Right ventricle myocardium superior (tissue), 1 donor: Measurements from ENCODE around the gene MMP7. TPM values are rescaled to one million over a fixed set of nuclear protein-coding genes. Genes with fewer than 3 reads are reported as not detected.

ENCODE experiments used
- ATAC-seq: fragments of 200-7000 bp; cut with Tn5 transposase; one replicate; pipeline ENCODE4 v1.9.1; 2020; ENCODE audit warnings: mild to moderate bottlenecking; ENCODE audit not compliant: poor library complexity
- DNase-seq: peaks from one replicate; pipeline ENCODE4 v3.0.0-alpha.2; 2020
- intact Hi-C: fragments of 100-400 bp; cut with DNase I; formaldehyde crosslinking; loops from one replicate; pipeline ENCODE4 v1.11.2; 2022
- long read RNA-seq: library from polyadenylated mRNA; unstranded; transcript quantifications from one replicate; pipeline ENCODE4 v2.0.0, GENCODE V29; 2021
- total RNA-seq: library from RNA; stranded (reverse); fragmentation: NEBNext Ultra II Directional; extraction: Animal tissue kit (Norgen Biotek cat#: 25700); gene quantifications from one replicate; pipeline ENCODE4 v1.2.1, GENCODE V29; 2021
- donor health status: DM: no; HTN: yes; CAD: no; lungs with severe emphysema.

MMP7 gene, protein sequence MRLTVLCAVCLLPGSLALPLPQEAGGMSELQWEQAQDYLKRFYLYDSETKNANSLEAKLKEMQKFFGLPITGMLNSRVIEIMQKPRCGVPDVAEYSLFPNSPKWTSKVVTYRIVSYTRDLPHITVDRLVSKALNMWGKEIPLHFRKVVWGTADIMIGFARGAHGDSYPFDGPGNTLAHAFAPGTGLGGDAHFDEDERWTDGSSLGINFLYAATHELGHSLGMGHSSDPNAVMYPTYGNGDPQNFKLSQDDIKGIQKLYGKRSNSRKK
- not detected for total RNA-seq
- long read RNA-seq = 0 reads

- no peak for DNase-seq
- no peak for ATAC-seq
- intact Hi-C loops = no loop called here
These were observed at the start of gene MMP7 for GRCh38 chr11:102530558-102530957. MMP7 (minus strand) TSS chr11:102530747; CDS start chr11:102530700, 47 bp downstream.

DNA sequence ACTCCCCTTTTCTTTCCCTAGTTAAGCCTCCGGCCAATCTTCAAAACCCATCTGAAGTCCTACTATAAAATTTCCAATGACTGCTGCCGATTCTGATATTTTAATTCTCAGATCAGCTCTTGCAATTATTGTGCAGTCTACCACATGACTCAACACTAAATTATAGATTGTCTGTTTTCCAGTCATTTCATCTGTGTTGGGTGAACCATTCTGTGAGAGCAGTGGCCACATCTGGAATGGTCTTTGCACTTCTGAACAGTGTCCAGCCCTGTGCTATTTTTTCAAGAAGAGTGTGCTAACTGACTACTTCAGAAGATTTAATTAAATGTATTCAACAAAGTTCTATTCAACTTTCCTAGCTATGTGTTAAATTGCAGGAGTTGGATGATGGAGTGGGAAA lies 47.2 kb upstream of the MMP7 start:
- DNase-seq (no peak), ATAC-seq (no peak)
- intact Hi-C loops = no loop called here

GRCh38 chr11:102577182-102577581 lies 46.6 kb upstream of the MMP7 start:
- ATAC-seq (no peak), DNase-seq (no peak)
- intact Hi-C loops = no loop called here

GRCh38 chr11:102576350-102576749 lies 45.8 kb upstream of the MMP7 start:
- intact Hi-C loops = no loop called here
- ATAC-seq = no peak
- DNase-seq = no peak

GRCh38 chr11:102575012-102575411 lies 44.5 kb upstream of the MMP7 start:
- ATAC-seq = no peak
- DNase-seq = no peak
- intact Hi-C loops = no loop called here

- DNase-seq (no peak), ATAC-seq (no peak)
- intact Hi-C loops = no loop called here
These were observed 43.3 kb upstream of the MMP7 start for GRCh38 chr11:102573851-102574250.

- intact Hi-C loops = no loop called here
- ATAC-seq (no peak), DNase-seq (no peak)
These were observed 42.1 kb upstream of the MMP7 start for GRCh38 chr11:102572554-102573220.

- ATAC-seq = no peak
- no peak for DNase-seq
- intact Hi-C loops = no loop called here
These were observed 38.3 kb upstream of the MMP7 start for GRCh38 chr11:102568851-102569250.

- intact Hi-C loops = no loop called here
- DNase-seq = no peak
- no peak for ATAC-seq
These were observed 35.6 kb upstream of the MMP7 start for GRCh38 chr11:102566112-102566511.

DNA sequence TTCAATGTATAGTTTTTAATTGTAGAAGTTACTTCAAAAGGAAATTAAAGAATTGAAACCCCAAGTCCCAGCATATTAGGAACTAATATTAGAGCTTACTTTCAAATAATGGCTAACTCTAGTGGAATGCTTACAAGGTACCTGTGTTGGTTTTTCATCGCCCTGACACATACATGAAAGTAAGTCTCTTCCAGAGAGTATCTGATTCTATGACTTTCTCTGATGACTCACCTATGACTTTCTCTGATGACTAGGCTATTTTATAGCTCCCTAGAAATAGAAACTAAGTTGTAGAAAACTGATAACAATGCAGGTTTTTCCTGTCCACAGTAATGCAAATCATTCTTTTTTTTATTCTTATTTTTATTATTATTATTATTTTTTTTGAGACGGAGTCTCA lies 33.6 kb upstream of the MMP7 start:
- ATAC-seq (no peak), DNase-seq (no peak)
- intact Hi-C loops = no loop called here

DNA sequence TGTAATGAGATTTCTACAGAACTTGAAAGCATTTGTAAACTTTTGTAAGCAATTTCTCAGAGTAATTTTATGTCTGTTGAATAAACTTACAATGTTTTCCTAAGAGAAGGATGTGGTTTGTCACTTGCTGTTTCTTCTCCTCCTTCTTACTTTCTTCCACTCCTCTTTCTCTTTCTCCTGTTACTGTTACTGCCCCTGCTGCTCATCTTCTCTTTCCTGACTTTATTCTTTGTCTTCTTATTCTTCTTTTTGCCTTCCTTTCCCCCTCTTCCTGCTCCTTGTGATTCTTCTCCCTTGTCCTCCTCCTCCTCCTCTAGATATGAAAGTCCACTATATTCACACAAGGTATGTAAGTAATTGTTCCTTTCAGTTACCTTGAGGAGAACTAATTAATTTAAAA lies 31.1 kb upstream of the MMP7 start:
- intact Hi-C loops = no loop called here
- no peak for ATAC-seq
- DNase-seq = no peak

GRCh38 chr11:102560555-102561011 lies 30.0 kb upstream of the MMP7 start:
- DNase-seq (no peak), ATAC-seq (no peak)

GRCh38 chr11:102559839-102560238 lies 29.3 kb upstream of the MMP7 start:
- DNase-seq (no peak), ATAC-seq (no peak)
- intact Hi-C loops = no loop called here

More at GRCh38 chr11:102560555-102561011, 30.0 kb upstream of the MMP7 start:
- intact Hi-C loops = no loop called here

DNA sequence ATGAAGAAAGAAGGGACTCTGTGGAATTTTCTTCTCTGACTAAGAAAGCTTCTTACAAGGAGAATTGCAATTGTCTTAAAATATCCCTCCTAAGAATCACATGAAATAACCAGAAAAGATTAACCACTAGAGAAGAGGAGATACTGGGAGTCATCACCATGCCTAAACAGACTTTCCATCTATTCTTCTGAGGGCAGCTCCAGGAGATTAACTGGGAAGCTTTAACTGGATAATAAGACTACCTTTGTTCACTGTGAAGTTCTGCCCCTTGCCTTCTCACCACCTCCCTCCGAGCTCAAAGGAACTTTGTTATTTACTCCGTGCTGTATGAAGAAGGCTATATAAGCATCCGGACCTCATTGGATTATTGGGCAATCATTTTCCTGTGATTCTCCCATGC lies 24.5 kb upstream of the MMP7 start:
- intact Hi-C loops = no loop called here
- ATAC-seq (no peak), DNase-seq (no peak)

GRCh38 chr11:102553835-102554282 lies 23.3 kb upstream of the MMP7 start:
- intact Hi-C loops = no loop called here
- ATAC-seq (no peak), DNase-seq (no peak)

DNA sequence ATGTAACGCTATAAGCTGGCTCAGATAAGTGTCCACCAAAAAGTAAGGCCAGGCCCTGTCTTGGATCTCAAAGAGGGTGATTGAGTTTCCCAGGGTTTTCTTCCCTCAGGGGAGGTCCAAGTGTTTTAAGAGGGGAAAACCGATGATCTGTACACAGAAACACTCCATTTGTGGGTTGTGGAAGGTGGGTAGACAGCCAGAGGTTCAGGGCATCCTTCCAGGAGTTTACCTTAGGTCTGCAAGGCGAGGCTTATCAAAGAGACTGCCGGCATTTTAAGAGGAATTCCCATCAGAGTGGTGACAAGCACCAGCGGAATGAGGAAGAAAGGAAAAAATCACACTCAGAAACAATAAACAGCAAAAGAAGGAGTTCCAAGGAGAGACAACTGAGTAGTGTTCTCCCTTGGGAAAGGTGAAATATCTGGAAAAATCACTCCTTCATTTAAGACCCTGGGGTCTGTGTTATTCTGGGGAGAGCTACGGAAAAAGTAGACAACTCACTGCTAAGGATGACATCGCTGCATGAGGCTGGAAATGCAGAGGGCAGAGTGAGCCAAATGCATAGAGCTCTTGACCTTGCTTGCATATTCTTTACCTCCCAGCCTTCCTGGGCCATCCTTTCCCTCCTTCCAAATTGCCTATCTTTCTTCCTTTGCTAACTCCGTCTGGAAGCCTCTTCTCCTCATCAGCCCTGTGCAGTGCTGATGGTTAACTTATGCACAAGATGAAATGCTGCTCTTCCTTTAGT lies 22.1 kb upstream of the MMP7 start:
- ATAC-seq = no peak
- no peak for DNase-seq
- intact Hi-C loops = no loop called here

DNA sequence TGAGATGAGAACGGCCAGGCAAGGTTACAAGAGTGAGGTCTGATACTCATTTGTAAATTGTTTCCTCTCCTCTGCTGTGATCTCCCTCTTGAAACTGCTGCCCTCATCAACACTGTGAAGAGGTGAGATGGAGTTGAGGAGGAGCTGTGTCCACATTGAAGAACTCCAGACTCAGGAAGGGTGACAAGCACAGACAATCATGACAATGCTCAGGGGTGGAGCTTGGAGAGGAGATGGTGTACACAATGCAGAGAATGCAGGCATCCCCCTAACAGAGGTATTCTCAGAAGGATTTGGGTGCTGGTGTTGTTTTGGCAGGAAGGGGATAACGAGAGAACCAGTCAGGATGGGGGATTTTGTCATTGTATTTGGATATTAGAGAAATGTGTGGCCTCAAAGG lies 21.5 kb upstream of the MMP7 start:
- DNase-seq = no peak
- intact Hi-C loops = no loop called here
- no peak for ATAC-seq

DNA sequence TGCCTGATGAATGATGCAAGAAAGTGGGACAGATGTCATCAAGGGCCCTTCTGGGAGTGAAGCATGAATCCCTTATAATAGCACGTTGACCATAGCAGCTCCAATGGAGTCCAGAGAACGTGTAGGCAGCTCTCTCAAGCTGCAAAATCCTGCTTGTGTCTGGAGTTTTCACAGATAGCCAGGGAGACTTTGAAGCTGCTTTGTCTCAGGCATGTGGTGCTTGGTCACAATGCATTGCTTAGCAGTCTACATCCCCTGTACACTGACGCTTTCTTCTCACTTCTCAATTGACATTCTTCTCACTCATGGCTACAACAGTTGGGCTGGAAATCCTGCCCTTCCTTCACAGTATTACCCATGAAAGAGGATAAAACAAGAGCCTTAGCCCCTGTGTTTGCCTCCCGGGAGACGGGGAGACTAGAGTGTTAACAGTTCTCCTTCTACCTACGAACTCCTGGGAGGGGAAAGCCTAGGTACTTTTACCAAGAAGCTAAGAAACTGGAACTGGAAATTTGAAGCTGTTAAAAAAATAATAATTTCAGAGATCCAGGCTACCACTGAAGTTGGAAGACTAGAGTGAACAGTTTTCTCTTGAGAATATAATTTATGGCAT lies 20.7 kb upstream of the MMP7 start:
- DNase-seq (no peak), ATAC-seq (no peak)
- intact Hi-C loops = no loop called here

- ATAC-seq (no peak), DNase-seq (no peak)
- intact Hi-C loops = no loop called here
These were observed 16.4 kb upstream of the MMP7 start for GRCh38 chr11:102546923-102547471.
